ENCODE measurements around the gene MINDY4. TPM values are rescaled to one million over a fixed set of nuclear protein-coding genes. Genes with fewer than 3 reads are reported as not detected.
A peak's percentile ranks its signal among the peaks of the same experiment; 100 is the strongest.

The MINDY4 gene
- total and polyA plus RNA-seq, 4 donors = 0.93 to 6.1 (median 1.9) TPM

GRCh38 chr7:30907527-30908267 is 136.5 kb downstream of the MINDY4 start:
- WGBS = 84% methylated on average over 14 of the region's 14 CpGs
- no peak for TF ChIP-seq MAX (IDR thresholded peaks at IDR 0.05)
- TF ChIP-seq HNF4G (IDR thresholded peaks at IDR 0.05) = no peak
- no peak for TF ChIP-seq JUND (IDR thresholded peaks at IDR 0.05)
- H3K36me3 ChIP-seq (ENCODE audit: control insufficient read depth in 4 of 4, insufficient read depth in 3 of 4, low read depth in 1 of 4, low read length in 3 of 4) = no peaks in the 10 kb centered on the region
- no peaks in the 10 kb centered on the region for H3K4me1 ChIP-seq (ENCODE audit: control insufficient read depth in 4 of 4, insufficient read depth in 4 of 4, low read length in 3 of 4)
- no peak overlapping the region for H3K27ac ChIP-seq (ENCODE audit: low read depth in 1 of 2, low read length in 2 of 2)
- DNase-seq (ENCODE audit: low spot score) = no peak
- H3K27me3 ChIP-seq (ENCODE audit: control insufficient read depth in 4 of 4, insufficient read depth in 4 of 4, low read length in 3 of 4) = no peaks in the 10 kb centered on the region
- no peaks in the 10 kb centered on the region for H3K9me3 ChIP-seq (ENCODE audit: control insufficient read depth in 4 of 4, low read length in 3 of 4)
- H3K4me3 ChIP-seq (ENCODE audit: low read depth in 1 of 3, low read length in 3 of 3) = no peak overlapping the region
- H3K9ac ChIP-seq (ENCODE audit: low read depth in 1 of 2, low read length in 2 of 2) = no peak overlapping the region

- no peak overlapping the region for H3K27ac ChIP-seq (ENCODE audit: low read depth in 1 of 2, low read length in 2 of 2)
- H3K27me3 ChIP-seq (ENCODE audit: control insufficient read depth in 4 of 4, insufficient read depth in 4 of 4, low read length in 3 of 4) = no peaks in the 10 kb centered on the region
- H3K4me3 ChIP-seq (ENCODE audit: low read depth in 1 of 3, low read length in 3 of 3) = no peak overlapping the region
- DNase-seq (ENCODE audit: low spot score) = no peak
- no peaks in the 10 kb centered on the region for H3K9me3 ChIP-seq (ENCODE audit: control insufficient read depth in 4 of 4, low read length in 3 of 4)
- 90% methylated on average over 10 of the region's 10 CpGs for WGBS
- H3K9ac ChIP-seq (ENCODE audit: low read depth in 1 of 2, low read length in 2 of 2) = no peak overlapping the region
- no peaks in the 10 kb centered on the region for H3K4me1 ChIP-seq (ENCODE audit: control insufficient read depth in 4 of 4, insufficient read depth in 4 of 4, low read length in 3 of 4)
- TF ChIP-seq TAF1 (conservative IDR thresholded peaks at IDR 0.05) = no peak
- TF ChIP-seq JUND (IDR thresholded peaks at IDR 0.05) = no peak
- TF ChIP-seq RXRA (IDR thresholded peaks at IDR 0.05) = no peak
- no peak for TF ChIP-seq CTCF (IDR thresholded peaks at IDR 0.05; ENCODE audit: low read depth, low read length, missing input control)
- no peak for TF ChIP-seq ZBTB33 (IDR thresholded peaks at IDR 0.05)
- no peak for TF ChIP-seq GABPA (IDR thresholded peaks at IDR 0.05 in 1 of 2, conservative IDR thresholded peaks at IDR 0.05 in 1 of 2)
- peak in 1 of 2 donors; percentile 22 for TF ChIP-seq RAD21 (IDR thresholded peaks at IDR 0.05)
- TF ChIP-seq ATF3 (IDR thresholded peaks at IDR 0.05) = no peak
- H3K36me3 ChIP-seq (ENCODE audit: control insufficient read depth in 4 of 4, insufficient read depth in 3 of 4, low read depth in 1 of 4, low read length in 3 of 4) = no peaks in the 10 kb centered on the region
Observed at GRCh38 chr7:30908681-30909080, 137.5 kb downstream of the MINDY4 start.

GRCh38 chr7:30909431-30909830 is 138.2 kb downstream of the MINDY4 start:
- no peak for DNase-seq (ENCODE audit: low spot score)
- WGBS = 92% methylated on average over 6 of the region's 6 CpGs
- H3K36me3 ChIP-seq (ENCODE audit: control insufficient read depth in 4 of 4, insufficient read depth in 3 of 4, low read depth in 1 of 4, low read length in 3 of 4) = no peaks in the 10 kb centered on the region
- TF ChIP-seq HNF4A (conservative IDR thresholded peaks at IDR 0.05) (no peak), RXRA (IDR thresholded peaks at IDR 0.05) (no peak), EGR1 (IDR thresholded peaks at IDR 0.05; ENCODE audit: low read depth in 2 of 2) (no peak)
- no peaks in the 10 kb centered on the region for H3K9me3 ChIP-seq (ENCODE audit: control insufficient read depth in 4 of 4, low read length in 3 of 4)
- H3K9ac ChIP-seq (ENCODE audit: low read depth in 1 of 2, low read length in 2 of 2) = no peak overlapping the region
- H3K27ac ChIP-seq (ENCODE audit: low read depth in 1 of 2, low read length in 2 of 2) = no peak overlapping the region
- H3K4me3 ChIP-seq (ENCODE audit: low read depth in 1 of 3, low read length in 3 of 3) = no peak overlapping the region
- no peaks in the 10 kb centered on the region for H3K4me1 ChIP-seq (ENCODE audit: control insufficient read depth in 4 of 4, insufficient read depth in 4 of 4, low read length in 3 of 4)
- H3K27me3 ChIP-seq (ENCODE audit: control insufficient read depth in 4 of 4, insufficient read depth in 4 of 4, low read length in 3 of 4) = no peaks in the 10 kb centered on the region
